Chondrocyte (in vitro differentiated cells): ENCODE measurements around the gene FICD. TPM values are rescaled to one million over a fixed set of nuclear protein-coding genes. Genes with fewer than 3 reads are reported as not detected.

Experiments
- DNase-seq: peaks from one replicate; pipeline ENCODE4 v3.0.0; 2021; ENCODE audit warnings: mixed read lengths, low spot score
- H3K27ac Mint-ChIP-seq: one replicate; pipeline ENCODE4 v1.8.0; 2021; ENCODE audit warnings: mild to moderate bottlenecking, moderate library complexity, mixed read lengths; ENCODE audit not compliant: unreplicated experiment
- H3K27me3 Mint-ChIP-seq: 2 replicates; pipeline ENCODE4 v1.8.0; 2021; ENCODE audit warnings: low read depth, mixed read lengths
- H3K36me3 Mint-ChIP-seq: 2 replicates; pipeline ENCODE4 v1.8.0; 2021; ENCODE audit warnings: low read depth, mixed read lengths
- H3K4me1 Mint-ChIP-seq: 2 replicates; pipeline ENCODE4 v1.8.0; 2021; ENCODE audit warnings: low read depth, mild to moderate bottlenecking, mixed read lengths
- H3K4me3 Mint-ChIP-seq: one replicate; pipeline ENCODE4 v1.8.0; 2021; ENCODE audit warnings: mild to moderate bottlenecking, moderate library complexity, mixed read lengths; ENCODE audit not compliant: unreplicated experiment
- H3K9me3 Mint-ChIP-seq: 2 replicates; pipeline ENCODE4 v1.8.0; 2021; ENCODE audit warnings: low read depth, mixed read lengths
- CTCF ChIP-seq: fragments of 200-600 bp; sonication (generic); IDR thresholded peaks from 2 replicates; pipeline ENCODE4 v1.5.0; 2021; ENCODE audit warnings: antibody characterized with exemption, mild to moderate bottlenecking, moderate library complexity
- total RNA-seq: library from RNA; stranded (reverse); gene quantifications from 3 replicates; pipeline ENCODE4 v1.2.1, GENCODE V29; 2021

FICD gene
- total RNA-seq, 1 donor from 2014 or later = 7.8 TPM

GRCh38 chr12:108567406-108568337 lies 52.6 kb downstream of the FICD start:
- DNase-seq = no peak
- peaks cover 31% of the 10 kb centered on the region for H3K36me3 Mint-ChIP-seq
- H3K27ac Mint-ChIP-seq = no peak overlapping the region
- H3K4me1 Mint-ChIP-seq = peaks cover 36% of the 10 kb centered on the region
- H3K4me3 Mint-ChIP-seq = no peak overlapping the region
- TF ChIP-seq CTCF = no peak
- no peaks in the 10 kb centered on the region for H3K27me3 Mint-ChIP-seq
- H3K9me3 Mint-ChIP-seq = no peaks in the 10 kb centered on the region

GRCh38 chr12:108568338-108569154 lies 53.5 kb downstream of the FICD start:
- no peak overlapping the region for H3K27ac Mint-ChIP-seq
- no peak for DNase-seq

More at GRCh38 chr12:108568338-108569154, 53.5 kb downstream of the FICD start:
- peaks cover 31% of the 10 kb centered on the region for H3K4me1 Mint-ChIP-seq
- no peak overlapping the region for H3K4me3 Mint-ChIP-seq
- H3K36me3 Mint-ChIP-seq = peaks cover 31% of the 10 kb centered on the region
- no peak for TF ChIP-seq CTCF
- H3K27me3 Mint-ChIP-seq = no peaks in the 10 kb centered on the region
- no peaks in the 10 kb centered on the region for H3K9me3 Mint-ChIP-seq

Other genes starting within 250 kb of the FICD start
- 31.2 to 74.3 TPM (median 32.9 TPM) in 3 replicates for gene CMKLR1, start 176.0 kb upstream of the FICD start, total RNA-seq
- gene SART3, start 45.9 kb downstream of the FICD start, total RNA-seq = 33.8 to 36.6 TPM (median 34.8 TPM) in 3 replicates
- gene ISCU, start 47.3 kb downstream of the FICD start, total RNA-seq = 84.8 to 102 TPM (median 87.8 TPM) in 3 replicates
- gene TMEM119, start 82.8 kb downstream of the FICD start, total RNA-seq = 46.7 to 122 TPM (median 48.3 TPM) in 3 replicates
- gene SELPLG, start 118.6 kb downstream of the FICD start, total RNA-seq = 2.2 to 3.2 TPM (median 2.9 TPM) in 3 replicates
- 266 to 336 TPM (median 325 TPM) in 3 replicates for gene CORO1C, start 216.2 kb downstream of the FICD start, total RNA-seq